ENCODE results near the gene SMAP1.
A peak's percentile ranks its signal among the peaks of the same experiment; 100 is the strongest.
"Not testable (repeated sequence)": the region's sequence is repeated elsewhere in the genome, so short reads cannot be mapped to it uniquely, and the experiment has no call there.

SMAP1 gene

DNA sequence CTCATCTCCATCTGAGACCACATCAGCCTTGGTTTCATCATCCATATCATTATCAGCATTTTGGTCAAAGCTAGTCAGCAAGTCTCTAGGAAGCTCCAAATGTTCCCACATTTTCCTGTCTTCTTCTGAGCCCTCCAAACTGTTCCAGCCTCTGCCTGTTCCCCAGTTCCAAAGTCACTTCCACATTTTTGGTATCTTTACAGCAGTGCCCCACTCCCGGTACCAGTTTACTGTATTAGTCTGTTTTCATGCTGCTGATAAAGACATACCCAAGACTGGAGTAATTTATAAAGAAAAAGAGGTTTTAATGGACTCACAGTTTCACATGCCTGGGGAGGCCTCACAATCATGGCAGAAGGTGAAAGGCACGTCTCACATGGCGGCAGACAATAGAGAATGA is 74.8 kb downstream of the SMAP1 start:
- not testable (repeated sequence) for DNase-seq (ENCODE audit: low read depth)

- no peak for DNase-seq (ENCODE audit: low read depth)
These were observed 86.2 kb downstream of the SMAP1 start for GRCh38 chr6:70753870-70754380.

DNA sequence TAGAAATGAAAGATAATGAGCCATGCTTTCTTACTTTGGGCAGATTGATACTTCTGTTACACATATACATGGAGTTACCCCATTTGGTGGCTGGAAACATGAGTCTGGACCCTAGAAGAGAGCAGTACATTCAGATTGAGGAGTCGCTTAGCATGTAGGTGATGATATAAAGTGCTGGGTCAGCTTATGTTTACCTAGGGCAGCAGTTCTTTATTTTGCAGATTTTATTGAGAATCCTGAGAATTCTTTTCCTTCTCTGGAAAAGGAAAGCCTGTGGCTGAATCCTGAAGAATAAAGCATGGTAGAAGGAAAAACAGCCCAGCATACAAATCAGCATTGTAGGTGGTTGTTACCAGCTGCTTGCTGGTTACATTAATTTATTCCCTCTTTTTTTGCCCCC is 91.2 kb downstream of the SMAP1 start:
- DNase-seq (ENCODE audit: low read depth) = no peak

DNA sequence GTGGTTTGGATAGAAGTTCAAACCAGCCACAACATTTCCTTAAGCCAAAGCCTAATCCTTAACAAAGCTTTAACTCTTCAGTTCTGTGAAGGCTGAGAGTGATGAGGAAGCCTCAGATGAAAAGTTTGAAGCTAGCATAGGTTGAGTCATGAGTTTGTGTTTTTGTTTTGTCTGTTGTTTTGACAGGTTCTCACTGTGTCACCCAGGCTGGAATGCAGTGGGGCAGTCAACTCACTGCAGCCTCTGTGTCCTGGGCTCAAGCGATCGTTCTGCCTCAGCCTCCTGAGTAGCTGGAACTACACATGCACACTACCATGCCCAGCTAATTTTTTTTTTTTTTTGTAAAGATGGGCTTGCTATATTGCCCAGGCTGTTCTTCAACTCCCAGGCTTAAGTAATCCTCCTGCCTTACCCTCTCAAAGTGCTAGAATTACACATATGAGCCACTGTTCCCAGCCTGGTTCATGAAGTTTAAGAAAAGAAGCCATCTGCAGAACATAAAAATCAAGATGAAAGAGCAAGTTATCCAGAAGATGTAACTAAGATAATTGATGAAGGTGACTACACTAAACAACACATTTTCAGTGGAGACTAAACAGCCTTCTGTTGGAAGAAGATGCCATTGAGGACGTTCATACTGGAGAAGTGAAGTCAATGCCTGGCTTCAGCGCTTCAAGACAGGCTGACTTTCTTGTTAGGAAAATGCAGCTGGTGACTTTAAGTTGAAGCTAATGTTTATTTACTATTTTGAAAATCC is 96.2 kb downstream of the SMAP1 start:
- DNase-seq (ENCODE audit: low read depth) = no peak

DNA sequence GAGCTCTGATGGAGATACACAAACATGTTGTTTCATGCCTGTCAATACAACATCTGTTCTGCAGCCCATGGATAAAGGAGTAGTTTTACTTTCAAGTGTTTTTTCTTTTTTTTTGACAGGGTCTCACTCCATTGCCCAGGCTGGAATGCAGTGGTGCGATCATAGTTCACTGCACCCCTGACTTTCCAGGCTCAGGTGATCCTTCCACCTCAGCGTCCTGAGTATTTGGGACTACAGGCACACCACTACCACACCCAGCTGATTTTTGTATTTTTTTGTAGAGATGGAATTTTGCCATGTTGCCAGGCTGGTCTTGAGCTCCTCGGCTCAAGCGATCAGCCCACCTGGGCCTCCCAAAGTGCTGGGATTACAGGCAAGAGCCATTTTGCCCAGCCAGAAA is 97.0 kb downstream of the SMAP1 start:
- no peak for DNase-seq (ENCODE audit: low read depth)

DNA sequence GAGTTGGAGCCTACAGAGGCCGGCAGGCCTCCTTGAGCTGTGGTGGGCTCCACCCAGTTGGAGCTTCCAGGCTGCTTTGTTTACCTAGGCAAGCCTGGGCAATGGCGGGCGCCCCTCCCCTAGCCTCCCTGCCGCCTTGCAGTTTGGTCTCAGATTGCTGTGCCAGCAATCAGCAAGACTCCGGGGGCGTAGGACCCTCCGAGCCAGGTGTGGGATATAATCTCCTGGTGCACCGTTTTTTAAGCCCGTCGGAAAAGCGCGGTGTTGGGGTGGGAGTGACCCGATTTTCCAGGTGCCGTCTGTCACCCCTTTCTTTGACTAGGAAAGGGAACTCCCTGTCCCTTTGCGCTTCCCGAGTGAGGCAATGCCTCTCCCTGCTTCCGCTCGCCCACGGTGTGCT is 103.7 kb downstream of the SMAP1 start:
- DNase-seq (ENCODE audit: low read depth) = not testable (repeated sequence)

GRCh38 chr6:70779934-70780333 is 112.3 kb downstream of the SMAP1 start:
- no peak for DNase-seq (ENCODE audit: low read depth)

GRCh38 chr6:70790483-70791224 is 123.0 kb downstream of the SMAP1 start:
- peak; percentile 30 for DNase-seq (ENCODE audit: low read depth)

GRCh38 chr6:70797625-70798024 is 129.9 kb downstream of the SMAP1 start:
- DNase-seq (ENCODE audit: low read depth) = no peak

DNA sequence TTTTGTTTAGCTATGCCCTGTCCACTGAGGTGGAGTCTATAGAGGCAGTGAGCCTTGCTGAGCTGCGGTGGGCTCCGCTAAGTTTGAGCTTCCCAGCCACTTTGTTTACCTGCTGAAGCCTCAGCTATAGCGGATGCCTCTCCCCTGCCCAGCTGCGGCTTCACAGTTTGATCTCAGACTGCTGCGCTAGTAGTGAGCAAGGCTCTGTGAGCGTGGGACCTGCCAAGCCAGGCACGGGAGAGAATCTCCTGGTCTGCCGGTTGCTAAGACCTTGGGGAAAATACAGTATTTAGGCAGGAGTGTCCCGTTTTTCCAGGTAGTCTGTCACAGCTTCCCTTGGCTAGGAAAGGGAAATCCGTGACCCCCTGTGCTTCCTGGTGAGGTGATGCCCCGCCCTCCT is 138.4 kb downstream of the SMAP1 start:
- no peak for DNase-seq (ENCODE audit: low read depth)

- peak; percentile 21 for DNase-seq (ENCODE audit: low read depth)
These were observed 144.1 kb downstream of the SMAP1 start for GRCh38 chr6:70811788-70812187.

DNA sequence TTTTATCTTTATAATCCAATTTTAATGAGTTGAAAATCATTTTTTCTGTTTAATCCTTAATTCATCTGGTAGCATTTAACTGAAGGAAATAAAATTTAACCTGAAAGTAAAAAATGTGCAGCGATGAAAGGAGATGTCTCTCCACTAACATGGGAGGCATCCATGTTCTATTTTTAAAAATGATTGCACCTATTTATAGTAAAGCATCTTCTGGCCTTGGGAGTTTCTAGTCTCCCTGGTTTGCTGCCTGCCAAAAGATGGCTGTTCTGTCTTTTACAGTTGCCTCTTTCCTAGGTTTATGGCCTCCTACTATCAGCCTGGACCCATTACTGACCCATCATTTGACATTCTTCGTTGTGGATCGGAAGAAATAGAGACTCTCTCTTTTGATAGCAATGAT is 146.2 kb downstream of the SMAP1 start:
- DNase-seq (ENCODE audit: low read depth) = no peak

DNA sequence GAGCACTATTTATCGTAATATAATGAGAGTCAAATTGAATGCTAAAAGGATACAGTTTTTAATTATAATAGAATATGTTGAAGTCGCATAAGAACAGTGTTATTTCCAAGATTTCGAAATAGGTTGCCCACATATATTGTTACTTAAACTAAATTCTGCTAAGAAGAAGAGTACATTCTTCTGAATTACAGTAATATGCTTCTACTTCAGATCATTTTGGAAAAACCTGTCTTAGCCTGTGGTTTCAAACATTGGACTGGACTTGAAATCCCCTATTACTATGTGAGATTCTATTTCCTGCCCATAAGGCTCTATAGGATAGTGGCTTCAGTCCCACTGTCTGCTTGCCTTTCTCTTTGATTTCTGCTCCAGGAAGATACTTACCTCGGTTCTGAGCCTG is 152.0 kb downstream of the SMAP1 start:
- DNase-seq (ENCODE audit: low read depth) = peak; percentile 21

DNA sequence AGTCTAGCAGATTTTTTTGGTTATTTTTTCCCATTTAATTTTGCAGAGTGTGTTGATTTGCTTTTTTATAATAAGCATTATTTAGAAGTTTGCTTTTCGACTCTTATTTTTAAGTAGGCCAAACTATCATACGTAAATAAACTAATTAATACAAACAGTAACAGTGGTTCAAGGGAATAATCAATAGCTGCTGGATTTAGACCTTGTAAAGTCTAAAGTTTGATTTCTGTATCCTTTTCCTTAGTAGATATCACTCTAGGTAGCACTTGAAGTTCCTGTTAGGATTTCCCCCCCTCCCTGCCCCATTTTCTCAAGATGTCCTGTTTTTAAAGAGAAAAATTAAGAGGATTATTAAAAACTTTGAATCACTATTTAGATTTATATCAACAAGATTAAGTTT is 153.1 kb downstream of the SMAP1 start:
- no peak for DNase-seq (ENCODE audit: low read depth)

- DNase-seq (ENCODE audit: low read depth) = peak; percentile 6
These were observed 154.1 kb downstream of the SMAP1 start for GRCh38 chr6:70821751-70822150.

- no peak for DNase-seq (ENCODE audit: low read depth)
These were observed 156.0 kb downstream of the SMAP1 start for GRCh38 chr6:70823651-70824050.

- no peak for DNase-seq (ENCODE audit: low read depth)
These were observed 163.7 kb downstream of the SMAP1 start for GRCh38 chr6:70831427-70831826.

GRCh38 chr6:70834520-70834919 is 166.8 kb downstream of the SMAP1 start:
- DNase-seq (ENCODE audit: low read depth) = peak; percentile 56

DNA sequence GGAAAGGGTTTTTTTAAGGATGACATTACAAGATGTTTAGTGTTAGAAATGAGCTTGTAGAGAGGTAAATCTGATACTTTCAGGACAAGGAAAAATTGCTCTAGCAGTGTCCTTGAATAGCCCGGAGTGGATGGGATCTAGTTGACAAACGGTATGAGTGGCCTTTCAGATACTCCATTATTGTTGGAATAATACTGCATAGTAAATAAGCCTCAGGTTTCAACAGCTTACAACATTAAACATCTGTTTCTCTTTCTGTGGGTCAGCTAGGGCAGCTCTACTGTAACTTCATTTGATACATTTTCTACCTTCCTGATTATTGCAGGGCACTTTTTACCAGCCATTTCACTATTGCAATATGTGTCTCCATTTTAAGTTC is 171.2 kb downstream of the SMAP1 start:
- DNase-seq (ENCODE audit: low read depth) = peak; percentile 4

GRCh38 chr6:70839286-70840266 is 171.9 kb downstream of the SMAP1 start:
- no peak for DNase-seq (ENCODE audit: low read depth)

DNA sequence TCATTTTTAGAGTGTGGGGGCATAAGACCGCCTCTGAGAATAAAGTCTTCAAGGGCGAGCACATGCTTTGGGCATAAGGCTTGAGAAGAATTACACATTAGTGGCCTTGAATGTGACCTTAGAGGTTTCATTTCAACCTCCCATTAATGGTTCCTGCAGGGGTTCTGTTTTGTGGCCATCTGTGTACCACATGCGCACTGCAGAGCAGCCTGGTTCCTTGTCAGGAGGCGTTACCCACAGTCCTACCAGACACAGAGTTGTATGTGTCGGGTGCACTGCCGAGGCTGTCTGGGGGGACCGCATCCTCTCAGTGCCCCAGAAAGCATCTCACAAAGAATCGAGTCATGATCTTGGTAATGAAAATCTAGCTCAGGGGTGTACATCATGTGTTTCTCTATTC is 173.4 kb downstream of the SMAP1 start:
- no peak for DNase-seq (ENCODE audit: low read depth)

DNA sequence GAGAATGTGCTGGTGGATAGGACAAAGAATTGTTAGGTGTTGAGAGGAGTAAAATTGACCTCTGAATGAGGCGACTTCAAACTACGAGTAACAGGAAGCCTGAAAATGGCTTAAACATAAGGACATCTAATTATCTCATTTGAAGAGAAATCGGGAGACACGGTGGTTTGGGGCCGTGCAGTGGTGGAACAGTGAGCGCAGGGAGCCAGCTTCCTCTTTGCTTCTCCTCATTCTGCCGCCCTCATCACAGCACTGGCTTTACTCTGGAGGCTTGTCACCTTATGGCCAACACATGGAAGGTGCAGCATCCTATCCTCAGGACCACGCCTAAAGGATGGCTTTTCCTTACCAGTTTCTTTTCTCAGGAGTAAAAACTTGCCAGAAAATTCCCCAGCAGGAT is 174.9 kb downstream of the SMAP1 start:
- DNase-seq (ENCODE audit: low read depth) = no peak

Data from fibroblast of gingiva (primary cell).